ENCODE measurements around the gene BYSL. TPM values are rescaled to one million over a fixed set of nuclear protein-coding genes. Genes with fewer than 3 reads are reported as not detected.

Gene BYSL
- total RNA-seq, 4 donors from 2014 or later, result 6.8 to 15.7 (median 10.4) TPM

DNA sequence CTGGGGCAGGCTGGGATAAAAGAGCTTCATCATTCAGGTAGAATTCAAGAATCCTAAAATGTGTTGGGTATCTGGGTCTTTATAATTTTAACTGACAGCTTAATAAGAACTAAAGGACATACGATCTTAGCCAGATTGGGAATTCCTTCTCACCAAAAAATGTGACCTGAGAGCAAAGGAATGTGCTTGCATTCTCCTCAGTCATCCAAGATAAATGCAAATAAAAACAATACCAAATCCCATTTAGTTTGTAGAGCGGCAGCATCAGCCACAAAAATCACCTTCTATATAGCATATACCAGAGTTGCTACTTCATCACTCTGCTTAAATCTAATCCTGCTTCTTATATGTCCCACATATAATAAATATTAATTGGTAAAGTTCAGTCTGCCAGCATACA lies 43.1 kb upstream of the BYSL start:
- Histone ChIP-seq H3K27ac (no peak overlapping the region), H3K4me3 (no peak overlapping the region), H3K36me3 (no peaks in the 10 kb centered on the region), H3K9me3 (no peaks in the 10 kb centered on the region), H3K4me1 (no peaks in the 10 kb centered on the region), H3K27me3 (no peaks in the 10 kb centered on the region)
- TF ChIP-seq EP300 (IDR thresholded peaks at IDR 0.05), result no peak
- no peak for TF ChIP-seq POLR2AphosphoS5 (IDR thresholded peaks at IDR 0.05)
- TF ChIP-seq, protein P1, sequence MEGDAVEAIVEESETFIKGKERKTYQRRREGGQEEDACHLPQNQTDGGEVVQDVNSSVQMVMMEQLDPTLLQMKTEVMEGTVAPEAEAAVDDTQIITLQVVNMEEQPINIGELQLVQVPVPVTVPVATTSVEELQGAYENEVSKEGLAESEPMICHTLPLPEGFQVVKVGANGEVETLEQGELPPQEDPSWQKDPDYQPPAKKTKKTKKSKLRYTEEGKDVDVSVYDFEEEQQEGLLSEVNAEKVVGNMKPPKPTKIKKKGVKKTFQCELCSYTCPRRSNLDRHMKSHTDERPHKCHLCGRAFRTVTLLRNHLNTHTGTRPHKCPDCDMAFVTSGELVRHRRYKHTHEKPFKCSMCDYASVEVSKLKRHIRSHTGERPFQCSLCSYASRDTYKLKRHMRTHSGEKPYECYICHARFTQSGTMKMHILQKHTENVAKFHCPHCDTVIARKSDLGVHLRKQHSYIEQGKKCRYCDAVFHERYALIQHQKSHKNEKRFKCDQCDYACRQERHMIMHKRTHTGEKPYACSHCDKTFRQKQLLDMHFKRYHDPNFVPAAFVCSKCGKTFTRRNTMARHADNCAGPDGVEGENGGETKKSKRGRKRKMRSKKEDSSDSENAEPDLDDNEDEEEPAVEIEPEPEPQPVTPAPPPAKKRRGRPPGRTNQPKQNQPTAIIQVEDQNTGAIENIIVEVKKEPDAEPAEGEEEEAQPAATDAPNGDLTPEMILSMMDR (IDR thresholded peaks at IDR 0.05), result no peak
- TF ChIP-seq POLR2A (IDR thresholded peaks at IDR 0.05), result no peak
- no peak for DNase-seq (ENCODE audit: low spot score in 2 of 2)
- 92% methylated on average over 2 of the region's 2 CpGs for WGBS

GRCh38 chr6:41878961-41879405 lies 42.3 kb upstream of the BYSL start:
- H3K27ac ChIP-seq, result no peak overlapping the region
- H3K4me1 ChIP-seq, result no peaks in the 10 kb centered on the region
- H3K36me3 ChIP-seq, result no peaks in the 10 kb centered on the region
- TF ChIP-seq, protein P1 (IDR thresholded peaks at IDR 0.05), result no peak
- no peak for TF ChIP-seq EP300 (IDR thresholded peaks at IDR 0.05)
- DNase-seq (ENCODE audit: low spot score in 2 of 2), result no peak
- 81% methylated on average over 5 of the region's 5 CpGs for WGBS
- H3K9me3 ChIP-seq, result no peaks in the 10 kb centered on the region
- H3K4me3 ChIP-seq, result no peak overlapping the region
- no peaks in the 10 kb centered on the region for H3K27me3 ChIP-seq

- WGBS, result 94% methylated on average over 1 of the region's 1 CpG
- H3K4me3 ChIP-seq, result no peak overlapping the region
- no peak overlapping the region for H3K27ac ChIP-seq
- no peaks in the 10 kb centered on the region for H3K36me3 ChIP-seq
- no peaks in the 10 kb centered on the region for H3K27me3 ChIP-seq
- no peak for DNase-seq (ENCODE audit: low spot score in 2 of 2)
- no peaks in the 10 kb centered on the region for H3K9me3 ChIP-seq
- no peaks in the 10 kb centered on the region for H3K4me1 ChIP-seq
- TF ChIP-seq EP300 (IDR thresholded peaks at IDR 0.05) (no peak), POLR2A (IDR thresholded peaks at IDR 0.05) (no peak), POLR2AphosphoS5 (IDR thresholded peaks at IDR 0.05) (no peak)
- TF ChIP-seq, protein P1 (IDR thresholded peaks at IDR 0.05), result no peak
Measured at GRCh38 chr6:41881506-41881905, 39.8 kb upstream of the BYSL start.

GRCh38 chr6:41884957-41885356 lies 36.3 kb upstream of the BYSL start:
- H3K4me1 ChIP-seq, result no peaks in the 10 kb centered on the region
- H3K4me3 ChIP-seq, result no peak overlapping the region
- TF ChIP-seq, protein P1 (IDR thresholded peaks at IDR 0.05), result no peak
- TF ChIP-seq POLR2A (IDR thresholded peaks at IDR 0.05) (no peak), EP300 (IDR thresholded peaks at IDR 0.05) (no peak), POLR2AphosphoS5 (IDR thresholded peaks at IDR 0.05) (no peak)
- no peaks in the 10 kb centered on the region for H3K27me3 ChIP-seq
- no peak overlapping the region for H3K27ac ChIP-seq
- WGBS, result 86% methylated on average over 5 of the region's 5 CpGs
- H3K36me3 ChIP-seq, result no peaks in the 10 kb centered on the region
- no peaks in the 10 kb centered on the region for H3K9me3 ChIP-seq
- DNase-seq (ENCODE audit: low spot score in 2 of 2), result no peak

DNA sequence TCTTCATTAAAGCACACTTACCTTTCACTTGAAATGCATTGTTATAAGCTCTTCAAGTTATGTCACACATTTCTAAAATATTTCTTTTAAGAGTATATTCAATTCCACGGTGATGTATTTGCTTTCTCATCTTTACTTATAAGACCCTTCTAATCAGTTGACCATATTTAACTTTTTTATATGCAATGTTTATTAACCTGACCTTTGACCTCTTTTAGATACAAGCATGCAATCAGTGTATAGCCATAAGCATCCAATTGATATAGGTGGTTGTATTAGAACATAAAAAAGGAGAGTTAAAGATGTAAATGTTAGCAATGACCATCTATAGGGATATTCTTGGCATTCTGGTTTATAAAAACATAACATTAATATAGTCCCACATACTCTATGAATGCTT lies 35.4 kb upstream of the BYSL start:
- no peak for DNase-seq (ENCODE audit: low spot score in 2 of 2)
- TF ChIP-seq EP300 (IDR thresholded peaks at IDR 0.05) (no peak), POLR2A (IDR thresholded peaks at IDR 0.05) (no peak), POLR2AphosphoS5 (IDR thresholded peaks at IDR 0.05) (no peak)
- TF ChIP-seq, protein P1 (IDR thresholded peaks at IDR 0.05), result no peak
- H3K27me3 ChIP-seq, result no peaks in the 10 kb centered on the region
- 100% methylated on average over 1 of the region's 1 CpG for WGBS
- H3K4me1 ChIP-seq, result no peaks in the 10 kb centered on the region
- H3K4me3 ChIP-seq, result no peak overlapping the region
- H3K36me3 ChIP-seq, result no peaks in the 10 kb centered on the region
- H3K9me3 ChIP-seq, result no peaks in the 10 kb centered on the region
- H3K27ac ChIP-seq, result no peak overlapping the region
